Peyer's patch (tissue), 4 donors: ENCODE data around the gene DPEP2NB. TPM values are rescaled to one million over a fixed set of nuclear protein-coding genes. Genes with fewer than 3 reads are reported as not detected.

ENCODE experiments used
- DNase-seq, 3 donors: peaks; one replicate each; pipeline ENCODE4 v3.0.0-alpha.2; 2017 to 2019
- H3K27ac ChIP-seq, 4 donors: fragments of 200-600 bp; sonication (generic); one replicate each; pipeline ENCODE4 v1.5.1; 2016 to 2019
- H3K27me3 ChIP-seq, 2 donors: fragments of 200-600 bp; sonication (generic); one replicate each; pipeline ENCODE4 v1.5.1; 2019
- H3K36me3 ChIP-seq, 3 donors: fragments of 200-600 bp; sonication (generic); one replicate each; pipeline ENCODE4 v1.5.1; 2016 to 2019
- H3K4me1 ChIP-seq, 4 donors: fragments of 200-600 bp; sonication (generic); one replicate each; pipeline ENCODE4 v1.5.1; 2016 to 2019
- H3K4me3 ChIP-seq, 4 donors: fragments of 200-600 bp; sonication (generic); 1 replicate in 3 of 4; 2 replicates in 1 of 4; pipeline ENCODE4 v1.5.1; 2016 to 2019; ENCODE audit warnings: mild to moderate bottlenecking in 1 of 4
- H3K9me3 ChIP-seq, 4 donors: fragments of 200-600 bp; sonication (generic); one replicate each; pipeline ENCODE4 v1.5.1; 2016 to 2019; ENCODE audit warnings: mild to moderate bottlenecking in 1 of 4
- POLR2A ChIP-seq, 2 donors: fragments of 450-650 bp; IDR thresholded peaks; one replicate each; pipeline ENCODE4 v1.5.1; 2017; ENCODE audit warnings: antibody characterized with exemption in 2 of 2, mild to moderate bottlenecking in 2 of 2, moderate library complexity in 2 of 2
- small RNA-seq, 2 donors: library from RNA; depleted of rRNA; stranded (forward); fragments of <200 nt; gene quantifications; one replicate each; pipeline ENCODE3, GENCODE V24; 2016
- total RNA-seq, 4 donors: library from RNA; depleted of rRNA; stranded (reverse); fragments of >200 nt; gene quantifications; one replicate each; pipeline ENCODE4 v1.1.0, GENCODE V29; 2016
- TF ChIP-seq, protein P1 (sequence below), 6 experiments: fragments of 450-650 bp in 4 of 6; fragments of 200-600 bp in 2 of 6; sonication (generic) in 1 of 6; IDR thresholded peaks; one replicate each; pipeline ENCODE4 v1.5.1; 2017 to 2019; ENCODE audit warnings: antibody characterized with exemption in 6 of 6, mild to moderate bottlenecking in 3 of 6, moderate library complexity in 1 of 6

Gene DPEP2NB
- total RNA-seq, 4 donors from 2014 or later = not detected

DNA sequence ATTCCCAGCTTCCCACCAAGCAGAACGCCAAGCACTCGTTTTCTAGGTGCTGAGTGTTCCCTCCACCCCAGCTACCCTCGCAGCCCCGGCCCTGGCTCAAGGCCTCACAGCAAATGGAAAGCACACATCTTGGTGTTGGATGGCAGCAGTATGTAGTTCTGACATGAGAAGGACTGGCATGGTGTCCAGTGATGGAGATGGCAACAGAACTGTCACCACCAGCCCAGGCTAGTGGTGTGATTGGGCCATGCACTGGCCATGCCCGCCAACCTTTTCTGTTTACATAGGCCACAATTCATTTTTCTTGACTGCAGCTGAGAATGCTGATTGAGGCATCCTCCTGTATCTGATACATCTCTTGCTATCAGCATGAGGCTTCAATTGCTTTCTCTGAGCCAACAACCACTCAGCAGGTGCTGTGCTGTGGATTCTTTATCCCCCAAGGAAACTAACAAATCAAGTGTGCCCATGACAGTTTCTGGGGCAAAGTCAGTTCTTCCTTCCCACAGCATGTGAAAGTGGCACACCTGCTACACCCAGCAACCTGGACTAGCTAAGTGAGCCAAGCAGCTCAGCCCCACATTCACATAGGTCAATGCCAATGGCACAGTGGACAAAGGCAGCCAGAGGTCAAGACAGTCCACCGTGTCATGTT, 51.1 kb downstream of the DPEP2NB start:
- H3K27ac ChIP-seq = no peak overlapping the region
- DNase-seq = no peak

DNA sequence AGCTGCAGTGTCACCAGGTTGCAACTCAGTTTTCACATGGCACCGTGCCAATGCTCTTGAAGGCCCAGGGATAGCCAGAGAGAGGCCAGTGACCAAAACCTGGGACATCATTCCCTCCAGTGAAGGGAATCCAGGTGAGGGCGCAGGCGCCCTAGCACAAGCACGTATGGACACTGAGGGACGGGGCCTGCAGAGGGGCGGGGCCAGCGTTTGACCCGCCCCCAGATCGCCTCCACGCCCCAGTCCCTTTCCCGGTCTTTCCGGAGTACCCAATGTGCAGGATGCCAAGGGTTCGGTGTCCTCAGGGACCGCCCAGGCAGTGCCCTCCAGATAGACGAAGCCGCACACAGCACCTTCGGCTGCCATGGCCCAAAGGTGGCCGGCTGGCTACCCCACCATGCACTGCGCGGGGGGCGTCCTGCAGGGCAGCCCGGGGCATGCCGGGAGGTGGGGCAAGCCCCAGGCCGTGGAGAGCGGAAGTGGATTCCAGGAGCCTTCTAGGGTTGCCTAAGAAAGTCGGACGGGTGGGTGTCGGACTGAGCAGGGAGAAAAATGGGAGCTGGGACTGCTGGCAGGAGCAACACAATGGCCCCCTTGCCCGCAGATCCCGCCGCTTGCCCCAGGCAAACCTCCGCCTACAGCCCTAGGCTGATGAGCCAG, 51.9 kb downstream of the DPEP2NB start:
- Histone ChIP-seq H3K27ac (peak overlapping the region in 2 of 4 donors; percentile 19 to 43), H3K27me3 (no peaks in the 10 kb centered on the region), H3K9me3 (no peaks in the 10 kb centered on the region), H3K36me3 (peaks cover 0 to 23% (median 0%) of the 10 kb centered on the region in 3 donors), H3K4me3 (no peak overlapping the region), H3K4me1 (peaks cover 0 to 61% (median 7%) of the 10 kb centered on the region in 4 donors)
- DNase-seq = no peak
- no peak for TF ChIP-seq POLR2A (IDR thresholded peaks at IDR 0.05)
- TF ChIP-seq, protein P1, sequence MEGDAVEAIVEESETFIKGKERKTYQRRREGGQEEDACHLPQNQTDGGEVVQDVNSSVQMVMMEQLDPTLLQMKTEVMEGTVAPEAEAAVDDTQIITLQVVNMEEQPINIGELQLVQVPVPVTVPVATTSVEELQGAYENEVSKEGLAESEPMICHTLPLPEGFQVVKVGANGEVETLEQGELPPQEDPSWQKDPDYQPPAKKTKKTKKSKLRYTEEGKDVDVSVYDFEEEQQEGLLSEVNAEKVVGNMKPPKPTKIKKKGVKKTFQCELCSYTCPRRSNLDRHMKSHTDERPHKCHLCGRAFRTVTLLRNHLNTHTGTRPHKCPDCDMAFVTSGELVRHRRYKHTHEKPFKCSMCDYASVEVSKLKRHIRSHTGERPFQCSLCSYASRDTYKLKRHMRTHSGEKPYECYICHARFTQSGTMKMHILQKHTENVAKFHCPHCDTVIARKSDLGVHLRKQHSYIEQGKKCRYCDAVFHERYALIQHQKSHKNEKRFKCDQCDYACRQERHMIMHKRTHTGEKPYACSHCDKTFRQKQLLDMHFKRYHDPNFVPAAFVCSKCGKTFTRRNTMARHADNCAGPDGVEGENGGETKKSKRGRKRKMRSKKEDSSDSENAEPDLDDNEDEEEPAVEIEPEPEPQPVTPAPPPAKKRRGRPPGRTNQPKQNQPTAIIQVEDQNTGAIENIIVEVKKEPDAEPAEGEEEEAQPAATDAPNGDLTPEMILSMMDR (IDR thresholded peaks at IDR 0.05) = no peak

More for the DNA sequence above, 51.1 kb downstream of the DPEP2NB start:
- peaks cover 0 to 59% (median 7%) of the 10 kb centered on the region in 4 donors for H3K4me1 ChIP-seq
- no peak overlapping the region for H3K4me3 ChIP-seq
- peaks cover 0 to 23% (median 0%) of the 10 kb centered on the region in 3 donors for H3K36me3 ChIP-seq
- TF ChIP-seq, protein P1 (IDR thresholded peaks at IDR 0.05) = no peak
- no peak for TF ChIP-seq POLR2A (IDR thresholded peaks at IDR 0.05)
- no peaks in the 10 kb centered on the region for H3K9me3 ChIP-seq
- H3K27me3 ChIP-seq = no peaks in the 10 kb centered on the region

Small RNAs within 50 kb of the gene (small RNA-seq; reads per million reads assigned to genes)
- 0 reads per million in 2 donors for gene RNU6-359P

Other genes with a start within 250 kb of the DPEP2NB start
- 10 to 100 TPM; 15.2 to 29.9 (median 24.0) TPM for gene RANBP10, start 209.4 kb downstream of the DPEP2NB start, total RNA-seq
- 1 to 10 TPM in 1 of 4 donors, under 1 TPM in 2, not detected in 1; 0.35 to 7.4 (median 0.94) TPM for gene TSNAXIP1, start 209.0 kb downstream of the DPEP2NB start, total RNA-seq
- gene THAP11, start 173.6 kb downstream of the DPEP2NB start, total RNA-seq = 10 to 100 TPM; 23.9 to 38.2 (median 31.7) TPM
- gene NUTF2, start 169.0 kb downstream of the DPEP2NB start, total RNA-seq = 10 to 100 TPM; 55.5 to 82.5 (median 69.1) TPM
- gene CENPT, start 168.2 kb downstream of the DPEP2NB start, total RNA-seq = 100 to 1,000 TPM in 2 of 4 donors, 10 to 100 TPM in 2; 64.8 to 138 (median 94.6) TPM
- gene EDC4, start 142.9 kb downstream of the DPEP2NB start, total RNA-seq = 100 to 1,000 TPM in 2 of 4 donors, 10 to 100 TPM in 2; 94.2 to 154 (median 114) TPM
- gene NRN1L, start 131.0 kb downstream of the DPEP2NB start, total RNA-seq = 10 to 100 TPM in 1 of 4 donors, not detected in 3; 10.0 TPM
- 10 to 100 TPM; 26.4 to 60.2 (median 35.5) TPM for gene PSKH1, start 122.7 kb downstream of the DPEP2NB start, total RNA-seq
- gene CTRL, start 84.0 kb downstream of the DPEP2NB start, total RNA-seq = 1 to 10 TPM; 2.4 to 5.3 (median 3.8) TPM
- 100 to 1,000 TPM in 1 of 4 donors, 10 to 100 TPM in 3; 62.0 to 106 (median 79.9) TPM for gene PSMB10, start 79.1 kb downstream of the DPEP2NB start, total RNA-seq
- 10 to 100 TPM in 1 of 4 donors, 1 to 10 TPM in 3; 3.6 to 19.0 (median 4.6) TPM for gene LCAT, start 71.8 kb downstream of the DPEP2NB start, total RNA-seq
- gene SLC12A4, start 47.3 kb downstream of the DPEP2NB start, total RNA-seq = 10 to 100 TPM; 10.7 to 83.3 (median 33.6) TPM
- gene DPEP3, start 35.4 kb downstream of the DPEP2NB start, total RNA-seq = not detected
- 10 to 100 TPM in 2 of 4 donors, 1 to 10 TPM in 2; 1.1 to 12.4 (median 6.6) TPM for gene DPEP2, start 16.4 kb downstream of the DPEP2NB start, total RNA-seq
- 1 to 10 TPM; 3.4 to 6.7 (median 4.1) TPM for gene DDX28, start 7.3 kb upstream of the DPEP2NB start, total RNA-seq
- 10 to 100 TPM; 15.3 to 38.8 (median 21.2) TPM for gene DUS2, start 7.4 kb upstream of the DPEP2NB start, total RNA-seq
- 10 to 100 TPM; 40.5 to 72.0 (median 61.0) TPM for gene NFATC3, start 69.5 kb upstream of the DPEP2NB start, total RNA-seq
- 10 to 100 TPM; 15.7 to 67.4 (median 40.9) TPM for gene ESRP2, start 220.2 kb upstream of the DPEP2NB start, total RNA-seq
- 10 to 100 TPM in 3 of 4 donors, 1 to 10 TPM in 1; 8.3 to 27.5 (median 17.6) TPM for gene PLA2G15, start 229.5 kb upstream of the DPEP2NB start, total RNA-seq
- 10 to 100 TPM; 19.9 to 83.3 (median 46.4) TPM for gene SLC7A6, start 248.6 kb upstream of the DPEP2NB start, total RNA-seq